Activated CD8-positive, alpha-beta memory T cell treated with anti-CD3 and anti-CD28 coated beads for 4 hours (primary cell): Measurements from ENCODE around the gene SYNC.
"Not testable (repeated sequence)": the region's sequence is repeated elsewhere in the genome, so short reads cannot be mapped to it uniquely, and the experiment has no call there.

Source experiments
- DNase-seq, 2 donors: peaks; one replicate each; pipeline ENCODE4 v3.0.0-alpha.2; 2020; ENCODE audit warnings: low read depth in 2 of 2

SYNC gene

GRCh38 chr1:32642292-32642827 lies 60.2 kb downstream of the SYNC start:
- not testable (repeated sequence) for DNase-seq

DNA sequence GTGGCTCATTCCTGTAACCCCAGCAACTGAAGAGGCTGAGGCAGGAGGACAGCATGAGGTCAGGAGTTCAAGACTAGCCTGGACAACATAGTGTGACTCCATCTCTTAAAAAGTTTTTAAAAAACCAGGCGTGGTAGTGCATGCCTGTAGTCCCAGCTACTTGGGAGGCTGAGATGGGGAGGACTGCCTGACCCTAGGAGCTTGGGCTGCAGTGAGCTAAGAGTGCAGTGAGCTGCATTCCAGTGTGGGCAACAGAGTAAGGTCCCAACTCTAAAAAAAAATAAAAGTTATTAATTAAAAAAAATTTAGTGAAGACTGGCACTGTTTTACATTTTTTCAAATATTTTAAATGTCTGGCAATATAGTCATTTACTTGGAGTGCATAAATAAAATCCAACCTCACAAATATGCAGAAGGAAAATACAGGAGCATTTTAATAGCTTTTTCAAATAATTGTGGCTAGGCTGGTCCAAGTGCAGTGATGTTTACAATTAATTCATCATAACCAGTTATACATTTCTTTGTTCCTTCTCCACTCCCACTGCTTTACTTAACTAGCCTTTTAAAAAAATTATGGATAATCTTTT lies 63.0 kb downstream of the SYNC start:
- no peak for DNase-seq

- DNase-seq = no peak
Measured at GRCh38 chr1:32636914-32637645, 65.5 kb downstream of the SYNC start.

DNA sequence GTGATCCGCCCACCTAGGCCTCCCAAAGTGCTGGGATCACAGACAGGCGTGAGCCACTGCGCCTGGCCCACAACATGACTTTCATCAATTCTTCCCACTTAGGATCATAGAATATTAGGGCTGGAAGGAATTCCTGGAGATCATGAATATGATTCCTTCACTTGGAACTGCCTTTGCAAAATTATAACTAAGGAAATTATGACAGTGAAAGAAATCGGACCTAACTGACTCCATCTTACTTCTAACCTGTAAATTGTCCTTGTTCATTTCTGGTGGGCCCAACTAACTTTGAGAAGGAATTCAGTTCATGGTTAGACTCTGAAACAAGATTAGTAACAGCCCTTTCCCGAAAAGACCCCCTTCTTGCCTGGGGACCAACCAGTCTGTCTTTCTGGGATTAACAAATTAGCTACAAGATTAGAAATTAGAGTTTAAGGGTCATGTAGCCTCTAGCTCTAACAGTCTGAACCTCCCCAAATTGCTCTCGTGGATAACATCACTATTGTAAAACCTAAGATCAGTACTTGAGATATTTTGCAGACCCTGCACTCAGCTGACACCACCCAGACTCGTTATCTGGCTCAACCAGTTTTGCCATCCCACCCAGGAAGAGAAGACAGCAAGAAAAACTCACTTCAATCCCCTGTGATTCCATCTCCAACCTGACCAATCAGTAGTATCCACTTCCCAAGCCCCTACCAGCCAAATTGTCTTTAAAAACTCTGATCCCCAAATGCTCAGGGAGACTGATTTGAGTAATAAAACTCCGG lies 66.9 kb downstream of the SYNC start:
- no peak for DNase-seq

DNA sequence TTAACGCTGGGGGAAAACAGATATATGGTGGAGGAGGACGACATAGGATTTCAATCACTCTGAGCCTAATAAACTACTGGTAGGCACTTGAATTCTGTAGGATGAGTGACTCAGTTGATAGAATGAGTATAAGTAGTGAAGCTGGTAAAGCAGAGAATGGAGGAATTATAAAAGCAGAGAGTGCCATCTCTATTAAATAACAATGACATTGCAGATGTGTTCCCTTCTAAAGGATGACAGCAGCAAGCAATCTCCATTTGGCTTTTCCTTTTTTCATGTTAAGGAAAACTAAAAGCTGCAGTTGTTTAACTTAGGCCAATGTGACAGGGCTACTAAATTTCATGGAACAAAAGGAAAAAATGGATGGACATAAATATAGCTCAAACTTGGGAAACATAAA lies 69.7 kb downstream of the SYNC start:
- no peak for DNase-seq

- DNase-seq = not testable (repeated sequence)
Measured at GRCh38 chr1:32630173-32630572, 72.4 kb downstream of the SYNC start.
